ENCODE measurements around the gene CARD18.

DNA sequence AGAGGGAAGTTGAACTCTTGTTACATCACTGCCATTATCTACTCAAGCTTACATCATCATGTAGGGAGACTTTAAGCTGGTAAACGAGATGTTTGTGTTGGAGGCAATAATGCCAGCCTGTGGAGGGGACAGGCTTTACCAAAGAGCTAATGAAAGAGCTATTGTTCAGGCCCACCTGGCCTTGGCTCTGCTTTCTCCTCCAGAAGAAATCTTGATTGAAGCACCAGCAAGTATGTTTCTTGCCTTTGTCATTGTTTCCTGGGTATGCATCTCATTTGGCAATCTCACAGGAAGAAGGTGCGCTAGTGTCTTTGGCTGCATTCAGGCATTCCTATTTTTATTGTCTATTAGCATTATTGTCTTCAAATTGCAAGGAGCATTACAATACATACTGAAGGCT lies 16.7 kb upstream of the CARD18 start:
- TF ChIP-seq CTCF (IDR thresholded peaks at IDR 0.05) (no peak), POLR2A (IDR thresholded peaks at IDR 0.05) (no peak), EP300 (IDR thresholded peaks at IDR 0.05) (no peak), POLR2AphosphoS5 (IDR thresholded peaks at IDR 0.05) (no peak)
